Iris pigment epithelial cell (primary cell): ENCODE results near the gene TMEM86B.
"Not testable (repeated sequence)": the region's sequence is repeated elsewhere in the genome, so short reads cannot be mapped to it uniquely, and the experiment has no call there.

Experiments
- DNase-seq: peaks from one replicate; pipeline ENCODE4 v3.0.0-alpha.2; 2011; ENCODE audit warnings: low read depth

Gene TMEM86B

DNA sequence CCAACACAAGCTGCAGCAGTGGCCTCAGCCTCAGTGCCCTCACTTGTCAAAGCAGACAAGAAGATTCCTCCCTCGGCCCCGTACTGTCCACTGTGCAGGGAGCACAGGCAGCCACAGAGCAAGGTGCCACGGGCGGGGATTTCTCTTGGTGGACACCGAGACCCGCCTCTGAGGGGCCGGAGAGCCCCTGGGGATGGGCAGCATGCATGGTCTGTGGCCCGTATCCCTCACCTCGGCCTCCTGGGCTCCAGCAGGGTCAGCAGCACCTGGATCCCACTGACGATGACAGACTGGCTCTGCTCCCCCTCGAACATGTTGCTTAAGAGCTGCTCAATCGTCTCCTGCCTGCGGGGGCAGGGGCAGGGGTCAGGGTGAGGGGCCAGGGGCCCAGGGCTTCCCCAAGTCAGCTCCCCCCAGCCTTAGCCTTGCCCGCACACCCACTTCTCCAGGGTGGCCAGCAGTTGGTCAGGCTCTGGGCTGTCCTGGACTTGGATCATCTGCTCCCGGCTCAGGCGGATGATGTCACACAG is 13.4 kb upstream of the TMEM86B start:
- no peak for DNase-seq

DNA sequence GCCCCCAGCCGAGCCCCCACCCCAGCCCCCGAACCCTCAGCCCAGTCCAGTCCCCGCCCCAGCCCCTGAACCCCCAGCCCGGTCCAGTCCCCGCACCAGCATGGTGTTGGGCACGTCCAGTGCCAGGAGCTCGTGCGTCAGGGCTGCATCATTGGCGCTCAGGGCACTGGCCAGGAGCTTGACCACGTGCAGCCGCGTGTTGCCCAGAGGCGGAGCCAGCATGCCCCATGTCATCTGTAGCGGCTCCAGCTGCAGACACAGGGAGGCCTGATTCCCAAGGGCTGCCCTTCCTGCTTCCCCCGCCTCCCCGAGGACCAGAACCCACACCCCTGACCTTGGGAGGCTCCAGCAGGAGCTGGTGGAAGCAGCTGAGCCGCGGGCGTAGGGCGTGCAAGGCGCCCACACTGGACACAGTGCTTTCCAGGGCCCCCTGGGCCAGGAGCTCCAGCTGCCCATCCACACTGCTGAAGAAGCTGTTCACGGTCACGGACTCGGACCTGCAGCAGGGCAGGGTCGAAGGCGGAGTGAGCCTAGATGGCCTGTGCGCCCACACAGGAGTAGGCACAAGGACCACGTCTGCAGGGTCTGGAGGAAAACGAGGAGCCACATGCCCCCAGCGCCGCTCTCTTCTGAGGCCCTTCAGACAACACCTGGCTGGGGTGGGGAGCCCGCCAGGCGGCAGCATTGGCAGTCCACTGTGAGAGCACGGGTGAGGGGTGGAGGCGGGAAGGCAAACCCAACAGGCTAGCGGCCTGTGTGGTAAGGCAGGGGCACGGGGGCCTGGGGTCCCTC is 12.8 kb upstream of the TMEM86B start:
- DNase-seq, result no peak

DNA sequence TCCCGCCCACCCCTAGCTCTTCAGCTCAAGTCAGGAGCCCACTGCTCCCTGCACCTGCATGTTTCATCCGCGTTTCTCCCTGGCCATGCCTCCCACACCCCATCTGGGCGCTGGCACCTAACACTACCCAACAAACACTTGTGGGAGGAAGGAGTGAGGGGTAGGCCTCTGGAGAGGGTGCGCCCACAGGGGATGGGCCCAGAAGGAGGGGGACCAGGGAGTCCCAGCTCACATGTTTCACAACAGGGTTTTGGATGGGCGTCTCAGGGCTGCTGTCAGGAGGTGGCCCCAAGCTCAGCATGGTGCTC is 12.1 kb upstream of the TMEM86B start:
- DNase-seq, result no peak

DNA sequence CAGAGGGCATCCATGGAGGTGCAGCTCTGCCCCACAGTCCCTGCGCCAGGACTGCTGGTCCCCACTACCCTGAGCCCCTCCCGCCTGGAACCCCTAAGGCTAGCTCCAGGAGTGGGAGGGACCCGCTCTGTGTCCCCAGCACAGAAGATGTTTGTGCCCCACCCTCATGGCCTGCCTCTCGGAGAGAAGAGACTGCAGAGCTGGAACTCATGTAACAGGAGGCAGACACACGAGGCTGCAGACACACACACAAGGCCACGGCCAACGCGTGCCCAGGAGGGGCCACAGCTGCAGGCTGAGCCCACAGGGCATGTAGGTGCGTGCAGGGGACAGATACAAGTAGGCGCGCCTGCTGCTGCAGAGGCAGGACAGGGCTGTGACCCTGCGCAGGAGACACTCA is 10.4 kb upstream of the TMEM86B start:
- no peak for DNase-seq

DNA sequence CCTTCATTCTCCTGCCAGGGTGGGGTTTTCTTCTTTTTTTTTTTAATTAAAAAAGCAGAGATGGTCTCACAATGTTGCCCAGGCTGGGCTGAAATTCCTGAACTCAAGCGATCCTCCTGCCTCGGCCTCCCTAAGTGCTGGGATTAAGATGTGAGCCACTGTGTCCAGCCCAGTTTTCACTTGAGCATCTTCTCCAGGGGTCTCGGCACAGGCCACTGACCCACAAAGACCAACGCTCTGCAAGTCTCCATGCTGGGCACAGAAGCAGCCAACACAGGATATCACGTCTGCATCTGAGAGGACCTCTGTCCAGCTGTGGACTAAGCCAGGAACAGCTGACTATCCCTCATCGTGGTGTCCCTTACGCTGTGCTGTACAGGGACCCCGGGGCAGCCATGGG is 9.5 kb upstream of the TMEM86B start:
- no peak for DNase-seq

DNA sequence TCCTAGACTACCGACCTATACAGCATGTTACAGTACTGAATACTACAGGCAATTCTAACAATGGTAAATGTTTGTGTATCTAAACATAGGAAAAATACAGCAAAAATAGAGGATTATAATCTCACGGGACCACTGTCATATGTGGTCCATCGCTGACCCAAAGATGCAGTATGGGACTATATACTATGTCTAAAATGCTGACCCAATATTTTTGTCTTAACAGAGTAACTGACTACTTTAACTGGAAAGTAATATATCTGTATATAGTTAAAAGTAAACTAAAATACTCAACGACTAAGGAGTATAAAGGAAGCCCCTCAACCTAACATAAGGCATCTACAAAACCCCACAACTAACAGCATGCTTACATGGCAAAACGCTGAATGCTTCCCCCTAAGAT is 4.4 kb upstream of the TMEM86B start:
- DNase-seq, result no peak

DNA sequence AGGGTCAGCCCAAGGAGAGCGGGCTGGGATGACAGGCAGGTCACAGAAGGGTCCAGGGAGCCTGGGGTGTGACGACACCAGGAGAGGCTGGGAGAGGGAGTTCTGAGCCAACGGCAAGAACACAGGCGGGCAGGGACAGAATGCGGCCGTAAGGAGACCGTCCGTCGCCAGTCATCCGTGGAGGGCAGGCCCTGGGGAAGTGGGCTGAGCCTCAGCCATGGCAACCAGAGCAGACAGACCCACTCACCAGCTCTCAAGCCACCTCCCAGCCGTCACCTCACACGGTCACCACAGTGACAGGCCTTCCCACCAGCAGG is 3.7 kb upstream of the TMEM86B start:
- DNase-seq, result no peak

DNA sequence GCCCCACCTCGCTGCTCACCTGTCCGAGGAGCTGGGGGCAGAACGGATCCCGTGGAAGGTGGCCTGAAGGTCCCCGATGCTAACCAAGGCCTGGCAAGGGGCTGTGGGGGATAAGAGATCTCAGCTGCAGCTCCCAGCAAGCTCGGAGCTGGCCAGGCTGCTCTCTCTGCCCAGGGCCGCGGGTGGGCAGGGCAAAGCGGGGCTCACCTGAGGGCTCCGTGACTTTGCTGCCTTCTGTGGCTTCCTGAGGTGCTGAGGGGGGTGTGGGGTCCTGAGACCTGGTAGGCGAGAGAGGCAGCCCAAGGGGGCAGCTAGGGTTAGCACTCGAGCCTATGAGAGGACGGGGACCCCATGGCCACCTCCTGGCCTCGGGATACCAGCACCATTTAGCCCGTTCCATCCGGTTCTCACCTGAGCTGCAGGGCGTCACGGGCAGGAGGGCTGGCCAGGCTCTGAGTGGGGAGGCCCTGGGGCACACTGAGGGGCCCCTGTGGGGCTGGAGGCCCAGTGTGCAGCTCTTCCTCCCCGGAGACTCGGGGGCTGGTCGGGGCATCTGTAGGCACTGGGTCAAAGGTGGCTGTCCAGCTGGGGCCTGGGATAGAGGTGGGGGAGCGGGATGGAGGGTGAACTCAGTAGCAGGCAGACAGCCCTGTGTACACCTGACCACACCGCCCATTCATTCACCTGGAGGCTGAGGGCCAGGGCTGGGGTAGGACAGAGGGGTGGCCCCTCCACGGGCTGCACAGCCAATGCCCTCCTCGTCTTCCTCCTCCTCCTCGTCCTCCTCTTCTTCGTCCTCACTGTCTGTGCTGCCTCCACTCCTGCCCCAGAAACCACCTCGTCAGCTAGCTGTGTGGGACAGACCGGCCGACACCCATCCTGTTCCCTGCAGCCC is 3.1 kb upstream of the TMEM86B start:
- DNase-seq, result no peak

DNA sequence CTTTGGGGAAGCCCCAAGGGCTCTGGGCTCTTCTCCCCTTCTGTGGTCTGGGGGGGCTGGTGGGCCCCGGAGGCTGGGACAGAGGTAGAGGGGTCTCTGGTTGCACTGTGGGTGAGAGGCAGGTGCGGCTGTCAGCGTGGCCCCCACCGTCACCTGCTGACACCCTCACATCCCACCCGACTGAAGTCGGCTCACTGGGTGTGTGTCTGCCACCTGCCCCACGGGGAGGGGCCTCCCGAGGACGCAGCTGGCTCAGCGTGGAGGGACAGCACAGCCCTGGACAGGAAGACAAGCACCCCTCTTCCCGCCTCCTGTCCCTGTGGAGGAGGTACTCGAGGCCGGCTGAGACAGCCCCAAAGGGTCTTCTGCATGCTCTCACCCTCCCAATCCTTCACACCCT is 2.2 kb upstream of the TMEM86B start:
- no peak for DNase-seq

DNA sequence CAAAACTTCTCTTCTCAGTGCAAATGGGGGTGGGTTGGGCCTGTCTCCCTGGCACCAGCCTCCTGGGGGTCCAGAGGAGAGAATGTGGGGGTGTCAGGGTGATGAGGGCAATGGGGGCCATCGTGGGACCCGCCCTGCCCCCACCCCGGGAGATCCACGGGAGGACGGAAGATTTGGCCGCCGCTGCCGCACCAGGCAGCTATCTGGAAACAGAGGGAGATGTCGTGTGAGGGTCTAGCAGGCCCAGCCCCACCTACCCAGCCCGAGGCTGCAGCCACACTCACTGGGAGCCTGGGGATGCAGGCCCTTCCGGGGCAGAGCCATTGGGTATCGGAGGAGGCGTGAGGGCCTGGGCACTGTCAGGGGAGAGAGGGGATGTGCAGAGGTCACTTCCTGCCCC is 1.8 kb upstream of the TMEM86B start:
- DNase-seq, result no peak

DNA sequence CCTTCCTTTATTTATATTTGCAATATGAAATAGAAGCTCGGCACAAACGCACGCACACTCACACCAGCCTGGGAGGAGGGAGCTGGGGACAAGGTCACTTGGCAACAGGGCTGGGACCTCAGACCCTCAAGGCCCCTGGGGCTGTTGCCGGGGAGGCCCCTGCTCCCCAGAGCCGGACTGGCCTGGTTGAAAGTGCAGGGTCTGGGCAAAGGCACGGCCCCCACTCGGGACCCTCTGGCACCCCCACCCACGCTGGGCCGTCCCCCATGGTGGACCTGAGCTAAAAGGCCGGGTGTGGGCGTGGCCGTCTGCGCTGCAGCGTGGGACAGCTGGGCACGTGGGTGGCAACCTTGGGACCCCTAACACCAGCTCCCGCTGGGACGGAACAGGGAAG is 1.2 kb upstream of the TMEM86B start:
- DNase-seq, result no peak

DNA sequence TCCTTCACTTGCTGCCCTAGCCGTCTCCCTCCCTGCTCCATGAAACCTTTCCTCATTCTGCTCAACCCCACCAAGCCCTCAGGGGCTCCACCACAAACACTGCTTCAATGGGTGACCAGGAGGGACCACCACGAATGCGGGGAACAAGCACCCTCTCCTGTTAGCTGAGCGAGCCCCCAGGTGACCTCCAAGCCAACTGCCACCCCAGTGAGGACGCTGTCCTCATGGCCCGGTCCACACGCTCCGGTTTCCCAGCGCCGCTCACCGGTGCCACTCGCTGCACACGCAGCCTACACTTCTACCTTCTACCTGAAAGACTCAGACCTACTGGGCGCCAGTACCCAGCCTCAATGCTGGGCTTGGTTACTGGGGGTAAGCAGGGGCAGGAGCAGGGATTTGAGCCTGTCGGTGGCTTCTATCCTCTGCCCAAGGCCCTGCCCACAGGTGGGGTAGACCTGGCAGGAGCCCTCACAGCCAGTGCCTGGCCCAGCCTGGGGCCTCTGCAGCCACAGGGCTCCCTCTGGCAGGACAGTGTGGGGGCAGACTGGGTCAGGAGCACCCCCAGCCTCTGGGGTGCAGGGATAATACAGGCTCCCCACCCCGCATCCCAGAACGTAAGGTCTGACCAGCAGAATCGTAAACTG is 704 bp upstream of the TMEM86B start:
- DNase-seq, result no peak

DNA sequence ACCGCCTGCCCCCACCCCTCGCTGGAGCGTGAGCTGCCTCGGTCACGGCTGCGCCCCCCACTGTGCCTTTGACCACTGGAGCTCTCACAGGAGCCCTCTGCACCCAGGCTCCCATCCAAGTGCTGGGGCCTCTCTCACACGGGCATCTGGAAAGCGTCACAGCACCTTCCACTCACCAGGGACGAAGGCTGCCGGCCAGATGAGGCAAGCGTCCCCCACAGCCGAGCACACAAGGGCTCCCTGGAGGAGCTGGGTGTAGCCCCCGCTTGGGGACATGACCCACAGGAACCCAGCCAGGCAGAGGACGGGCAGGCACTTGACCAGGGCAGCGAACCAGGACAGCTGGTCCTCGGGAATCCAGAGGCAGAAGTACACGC is 560 bp downstream of the TMEM86B start:
- no peak for DNase-seq

DNA sequence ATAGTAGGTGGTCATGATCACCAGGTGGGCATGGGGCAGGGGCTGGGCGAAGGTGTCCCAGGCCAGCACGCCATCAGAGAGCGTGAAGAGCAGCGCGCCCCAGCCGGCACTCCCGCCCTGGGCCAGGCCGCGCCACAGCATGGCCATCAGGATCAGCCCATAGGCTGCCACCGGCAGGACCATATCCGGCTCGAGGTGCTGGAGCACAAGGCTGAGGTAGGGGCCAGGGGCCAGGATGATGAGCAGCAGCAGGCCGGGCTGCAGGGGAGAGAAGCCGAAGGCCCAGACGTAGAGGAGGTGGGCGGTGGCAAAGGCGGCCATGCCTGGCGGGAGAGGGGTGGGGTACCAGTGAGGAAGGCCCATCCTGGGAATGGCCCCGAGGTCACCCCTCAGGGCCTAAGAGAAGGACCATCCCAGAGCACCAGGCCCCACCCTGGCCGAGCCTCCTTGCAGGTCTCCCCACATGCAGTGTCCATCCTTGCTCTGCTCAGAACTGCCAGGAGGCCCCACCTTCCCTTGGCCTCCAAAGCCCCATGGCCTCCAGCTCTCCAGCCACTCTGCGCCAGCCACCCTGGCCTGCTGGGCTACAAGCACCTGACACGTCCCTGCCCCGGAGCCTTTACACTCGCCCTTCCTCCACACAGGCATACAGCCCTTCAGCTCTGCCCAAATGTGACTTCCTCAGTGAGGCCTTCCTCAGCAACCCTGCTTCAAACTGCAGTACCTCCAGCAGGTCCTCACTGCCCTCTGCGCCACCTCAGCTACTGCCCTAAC is 1.1 kb downstream of the TMEM86B start:
- DNase-seq, result no peak

DNA sequence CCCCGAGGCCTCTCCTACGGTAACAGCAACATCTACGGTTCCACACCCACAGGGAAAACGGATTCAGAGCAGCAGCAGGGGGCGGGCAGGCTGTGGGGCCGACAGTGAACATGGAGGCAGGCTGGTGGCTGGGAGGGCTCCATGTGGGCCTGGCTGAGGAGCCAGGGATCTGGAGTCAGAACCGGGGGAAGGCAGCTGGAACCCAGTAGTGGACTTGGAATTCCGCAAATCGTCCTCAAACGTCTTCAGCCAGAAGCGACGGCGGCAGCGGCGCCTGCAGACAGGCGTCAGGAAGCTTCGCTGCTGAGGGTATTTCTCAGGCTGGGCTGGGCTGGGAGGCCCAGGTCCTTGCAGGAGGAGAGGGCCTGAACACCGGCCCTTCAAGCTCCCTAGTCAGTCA is 1.8 kb downstream of the TMEM86B start:
- DNase-seq, result no peak

DNA sequence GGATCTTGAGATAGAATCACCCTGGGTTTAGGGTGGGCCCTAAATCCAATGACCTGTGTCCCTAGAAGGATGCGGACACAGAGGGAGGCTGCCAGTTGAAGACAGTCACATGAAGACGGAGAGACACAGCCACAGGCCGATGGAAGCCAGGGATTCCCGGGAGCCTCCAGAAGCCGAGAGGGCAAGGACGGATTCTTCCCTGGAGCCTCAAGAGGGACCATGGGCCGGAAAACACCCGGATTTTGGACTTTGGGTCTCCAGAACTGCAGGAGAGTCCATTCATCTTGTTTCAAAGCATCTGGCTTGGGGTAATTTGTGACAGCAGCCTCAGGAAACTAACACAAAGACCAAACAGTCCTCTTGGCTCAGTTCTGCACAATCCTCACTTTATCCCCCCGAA is 2.3 kb downstream of the TMEM86B start:
- DNase-seq, result no peak

DNA sequence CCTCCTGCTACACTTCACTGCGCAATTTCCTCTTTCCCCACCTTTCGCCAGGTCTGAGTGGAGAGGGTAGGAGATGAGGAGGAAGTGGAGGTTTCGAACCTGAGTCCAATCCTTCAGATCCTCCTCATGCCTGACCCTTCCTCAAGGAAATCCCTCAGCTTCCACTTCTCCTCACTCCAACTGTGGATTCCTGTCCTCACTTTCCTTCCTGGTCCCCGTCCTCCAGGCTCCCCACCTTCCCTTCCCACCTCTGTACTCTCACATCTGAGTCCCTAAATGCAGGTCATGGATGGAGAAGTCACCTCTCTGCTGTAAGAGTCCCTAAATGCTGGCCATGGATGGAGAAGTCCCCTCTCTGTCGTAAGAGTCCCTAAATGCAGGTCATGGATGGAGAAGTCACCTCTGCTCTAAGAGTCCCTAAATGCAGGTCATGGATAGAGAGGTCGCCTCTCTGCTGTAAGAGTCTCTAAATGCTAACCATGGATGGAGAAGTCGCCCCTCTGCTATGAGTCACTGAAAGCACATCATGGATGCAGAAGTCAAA is 3.1 kb downstream of the TMEM86B start:
- DNase-seq, result no peak

DNA sequence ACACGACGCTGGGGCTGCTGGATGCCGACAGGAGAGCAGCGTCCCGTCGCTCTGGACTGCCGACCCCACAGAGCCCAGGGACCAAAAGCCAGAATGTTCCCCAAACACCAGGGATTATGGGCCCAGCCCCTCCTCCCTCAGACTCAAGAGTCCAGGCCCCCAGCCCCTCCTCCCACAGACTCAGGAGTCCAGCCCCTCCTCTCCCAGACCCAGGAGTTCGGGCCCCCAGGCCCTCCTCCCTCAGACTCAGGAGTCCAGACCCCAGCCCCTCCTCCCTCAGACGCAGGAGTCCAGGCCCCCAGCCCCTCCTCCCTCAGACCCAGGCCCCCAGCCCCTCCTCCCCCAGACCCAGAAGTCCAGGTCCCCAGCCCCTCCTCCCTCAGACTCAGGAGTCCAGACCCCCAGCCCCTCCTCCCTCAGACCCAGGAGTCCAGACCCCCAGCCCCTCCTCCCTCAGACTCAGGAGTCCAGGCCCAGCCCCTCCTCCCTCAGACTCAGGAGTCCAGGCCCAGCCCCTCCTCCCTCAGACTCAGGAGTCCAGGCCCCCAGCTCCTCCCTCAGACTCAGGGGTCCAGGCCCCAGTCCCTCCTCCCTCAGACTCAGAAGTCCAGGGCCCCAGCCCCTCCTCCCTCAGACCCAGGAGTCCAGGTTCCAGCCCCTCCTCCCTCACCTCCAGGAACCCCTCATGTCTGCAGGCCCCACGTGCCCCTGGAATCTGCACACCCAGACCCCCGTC is 3.7 kb downstream of the TMEM86B start:
- DNase-seq, result not testable (repeated sequence)

DNA sequence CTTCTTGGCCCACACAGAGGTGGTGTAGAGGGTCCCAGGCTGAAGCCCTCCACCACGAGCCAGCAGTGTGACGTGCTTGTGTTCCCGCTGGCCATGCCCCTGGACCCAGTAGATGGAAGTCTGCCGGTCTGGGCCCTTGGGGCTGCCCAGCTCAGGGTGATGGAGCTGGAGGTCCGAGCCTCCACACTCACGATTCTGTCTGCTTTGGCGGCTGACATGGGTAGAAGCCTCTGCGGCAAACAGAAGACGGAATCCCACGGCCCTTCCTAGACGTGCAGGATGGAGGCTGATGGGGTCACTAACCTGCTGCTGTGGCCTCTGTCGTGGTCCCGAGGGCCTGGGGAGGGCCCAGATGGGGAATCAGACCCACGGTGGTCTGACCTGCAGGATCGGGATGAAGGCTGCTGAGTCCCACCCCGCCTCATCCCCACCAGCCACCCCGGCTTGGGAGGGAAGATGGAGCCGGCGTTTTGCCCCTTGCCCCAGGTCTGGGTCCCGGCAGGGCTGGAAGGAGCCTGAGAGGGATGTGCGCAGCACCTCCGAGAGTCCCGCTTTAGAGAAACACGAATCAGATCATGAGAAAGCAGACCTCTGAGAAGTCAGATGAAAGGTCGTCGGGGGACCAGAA is 4.4 kb downstream of the TMEM86B start:
- no peak for DNase-seq

DNA sequence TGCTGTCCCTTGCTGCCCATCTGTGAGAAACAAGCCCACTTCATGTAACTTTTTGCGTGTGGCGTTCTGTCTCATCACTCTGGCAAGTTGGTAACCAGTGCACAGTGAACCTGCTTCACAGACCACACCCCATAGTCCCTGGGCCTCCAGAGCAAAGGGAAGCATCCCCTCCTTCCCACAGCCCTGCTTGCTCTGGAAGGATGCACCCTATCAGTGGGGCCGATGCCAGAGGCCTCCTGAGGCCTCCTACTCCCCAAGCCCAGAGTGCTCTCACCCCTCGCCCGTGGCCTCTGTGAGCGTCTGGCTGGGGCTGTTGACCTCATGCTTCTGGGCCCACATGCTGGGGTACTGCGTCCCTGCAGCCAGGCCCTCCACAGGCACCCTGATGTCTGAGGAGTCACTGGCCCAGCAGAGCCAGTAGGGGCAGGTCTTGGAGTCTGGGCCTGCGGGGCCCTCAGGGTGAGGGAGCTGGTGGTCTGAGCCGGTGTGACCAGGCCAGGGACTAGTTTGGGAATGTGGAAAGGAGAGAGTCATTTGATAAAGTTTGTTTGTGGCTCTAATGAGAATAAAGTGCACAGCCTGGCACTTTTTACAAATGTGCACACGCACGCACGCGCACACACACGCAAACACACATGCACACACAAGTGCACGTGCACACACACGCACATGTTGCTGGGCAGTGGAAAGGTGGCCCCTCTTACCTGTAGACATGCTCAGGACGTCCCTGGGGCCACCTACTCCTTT is 5.1 kb downstream of the TMEM86B start:
- no peak for DNase-seq
